T-helper 1 cell treated with Interleukin-12 subunit alpha and Interleukin-12 subunit beta and Interleukin-4 antibody, amounts not matched to agents 30 μg/mL and 1 μg/mL, for 36 hours (primary cell): Measurements from ENCODE around the gene KCTD2.
"Not testable (repeated sequence)": the region's sequence is repeated elsewhere in the genome, so short reads cannot be mapped to it uniquely, and the experiment has no call there.

Experiments used
- H3K27ac Mint-ChIP-seq: one replicate; pipeline ENCODE4 v1.8.0; 2021; ENCODE audit warnings: mild to moderate bottlenecking, mixed read lengths
- H3K27me3 Mint-ChIP-seq: one replicate; pipeline ENCODE4 v1.8.0; 2021; ENCODE audit warnings: low read depth, mixed read lengths
- H3K36me3 Mint-ChIP-seq: one replicate; pipeline ENCODE4 v1.8.0; 2021; ENCODE audit warnings: low read depth, mixed read lengths
- H3K4me1 Mint-ChIP-seq: one replicate; pipeline ENCODE4 v1.8.0; 2021; ENCODE audit warnings: low read depth, mixed read lengths
- H3K4me3 Mint-ChIP-seq: one replicate; pipeline ENCODE4 v1.8.0; 2021; ENCODE audit warnings: mild to moderate bottlenecking, moderate library complexity, mixed read lengths
- H3K9me3 Mint-ChIP-seq: one replicate; pipeline ENCODE4 v1.8.0; 2021; ENCODE audit warnings: mixed read lengths

The KCTD2 gene

DNA sequence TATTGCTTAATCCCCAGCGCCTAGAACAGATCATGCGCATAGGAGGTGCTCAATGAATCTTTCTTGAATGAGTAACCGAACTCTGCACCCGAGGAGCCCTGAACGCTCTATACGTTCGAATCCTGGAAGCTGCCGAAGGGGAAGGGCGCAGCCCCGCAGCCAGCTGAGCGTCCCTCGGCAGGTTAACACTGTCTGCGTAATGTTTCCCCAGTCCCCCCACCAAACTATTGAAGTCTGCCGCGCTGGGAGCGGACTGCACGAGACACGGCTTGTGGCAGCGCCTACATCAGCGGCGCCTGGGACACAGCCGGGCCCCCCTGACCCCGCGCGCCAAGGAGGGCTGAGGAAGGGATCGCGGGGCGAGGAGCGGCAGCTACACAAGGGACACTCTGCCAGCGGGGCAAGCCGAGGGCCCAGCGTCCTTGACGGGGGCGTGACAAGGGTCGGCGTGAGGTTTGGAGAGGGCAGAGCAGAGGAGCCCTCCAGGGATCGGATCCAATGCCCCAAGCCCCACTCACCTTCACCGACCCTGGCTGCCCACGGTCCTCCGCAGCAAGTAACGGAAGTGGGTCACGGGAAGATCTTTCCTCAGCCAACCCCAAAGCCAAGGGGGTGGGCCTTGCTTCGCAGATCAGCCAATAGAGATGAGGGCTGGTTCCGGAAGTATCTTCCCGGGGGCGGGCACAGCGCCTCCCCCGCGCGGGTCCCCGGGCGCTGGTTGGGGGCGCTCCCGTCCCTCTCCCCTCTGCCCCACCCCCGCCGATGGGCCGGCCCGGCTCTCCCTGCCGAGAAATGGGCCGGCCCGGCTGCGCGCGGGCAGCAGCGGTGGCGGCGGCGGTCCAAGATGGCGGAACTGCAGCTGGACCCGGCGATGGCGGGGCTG is at the start of gene KCTD2, which contains the start of gene ATP5PD:
Gene KCTD2 (plus strand): TSS at position 819 of the 883 bp plus-strand sequence. CDS start 26 bp downstream, at position 845.
Gene ATP5PD (minus strand): TSS at position 563 of the 883 bp plus-strand sequence. CDS start 4,319 bp downstream, outside the sequence.
- H3K9me3 Mint-ChIP-seq, result no peaks in the 10 kb centered on the region
- peaks cover 26% of the 10 kb centered on the region for H3K4me1 Mint-ChIP-seq
- H3K27ac Mint-ChIP-seq, result peak within 1 kb of the TSS; percentile 97
- no peaks in the 10 kb centered on the region for H3K27me3 Mint-ChIP-seq
- H3K4me3 Mint-ChIP-seq, result peak within 1 kb of the TSS; percentile 99
- peaks cover 11% of the 10 kb centered on the region for H3K36me3 Mint-ChIP-seq

GRCh38 chr17:74998783-74999182 is 48.2 kb upstream of the KCTD2 start:
- Mint-ChIP-seq H3K27ac (no peak overlapping the region), H3K27me3 (no peaks in the 10 kb centered on the region), H3K9me3 (no peaks in the 10 kb centered on the region), H3K4me1 (peaks cover 4% of the 10 kb centered on the region), H3K36me3 (no peaks in the 10 kb centered on the region), H3K4me3 (no peak overlapping the region)

DNA sequence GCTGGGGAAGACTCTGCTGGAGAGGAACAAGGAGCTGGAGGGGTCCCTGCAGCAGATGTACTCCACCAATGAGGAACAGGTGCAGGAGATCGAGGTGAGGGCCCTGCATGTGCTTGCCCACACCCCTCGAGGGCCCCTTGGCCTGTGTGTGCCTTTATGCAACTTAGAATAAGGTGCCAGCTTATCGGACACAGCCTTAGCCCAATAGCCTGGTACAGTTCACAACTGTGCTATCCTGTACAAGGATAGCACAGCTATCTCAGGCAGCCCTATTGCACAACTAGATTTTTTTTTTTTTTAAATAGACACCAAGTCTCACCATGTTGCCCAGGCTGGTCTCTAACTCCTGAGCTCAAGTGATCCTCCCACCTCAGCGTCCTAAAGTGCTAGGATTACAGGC is 47.5 kb upstream of the KCTD2 start:
- Mint-ChIP-seq H3K9me3 (no peaks in the 10 kb centered on the region), H3K27me3 (no peaks in the 10 kb centered on the region), H3K36me3 (no peaks in the 10 kb centered on the region), H3K4me1 (peaks cover 4% of the 10 kb centered on the region), H3K4me3 (no peak overlapping the region), H3K27ac (no peak overlapping the region)

DNA sequence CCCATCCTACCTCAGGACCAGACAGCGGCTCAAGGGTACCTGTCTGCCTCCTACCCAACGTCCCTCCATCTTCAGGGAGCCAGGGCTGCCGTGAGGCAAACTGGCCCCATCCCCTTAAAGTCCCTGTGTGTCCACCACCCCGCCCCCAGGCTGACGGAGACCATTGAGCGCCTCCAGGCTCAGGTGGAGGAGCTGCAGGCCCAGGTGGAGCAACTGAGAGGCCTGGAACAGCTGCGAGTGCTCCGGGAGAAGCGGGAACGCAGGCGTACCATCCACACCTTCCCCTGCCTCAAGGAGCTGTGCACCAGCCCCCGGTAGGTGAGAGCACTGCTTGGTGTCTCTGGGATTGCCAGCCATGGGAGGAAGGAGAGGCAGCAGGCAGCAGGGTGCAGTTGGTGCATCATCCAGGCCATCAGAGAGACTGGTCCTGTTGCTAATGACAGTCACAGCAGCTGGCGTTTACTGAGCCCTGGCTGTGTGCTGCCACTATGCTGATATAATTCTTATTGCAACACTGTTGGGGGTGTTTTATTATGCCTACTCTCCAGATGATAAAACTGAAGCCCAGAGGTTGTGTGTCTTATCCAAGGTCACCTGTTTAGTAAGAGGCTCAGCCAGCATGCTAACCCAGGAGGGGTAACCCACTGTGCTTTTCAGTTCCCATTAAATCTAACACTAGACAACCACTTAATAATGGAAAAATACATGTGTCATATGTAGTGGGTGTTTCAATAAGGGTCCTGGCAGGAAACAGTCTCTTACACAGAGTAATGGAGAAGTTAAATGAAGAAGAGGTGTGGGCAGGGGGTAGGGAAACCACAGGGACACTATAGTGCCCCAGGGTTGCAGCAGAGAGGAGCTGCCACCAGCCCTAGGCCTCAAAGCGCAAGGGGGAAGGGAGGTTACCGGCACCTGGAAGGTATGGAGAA is 44.8 kb upstream of the KCTD2 start:
- Mint-ChIP-seq H3K4me3 (no peak overlapping the region), H3K27me3 (peaks cover 3% of the 10 kb centered on the region), H3K4me1 (peaks cover 4% of the 10 kb centered on the region), H3K9me3 (no peaks in the 10 kb centered on the region), H3K27ac (no peak overlapping the region), H3K36me3 (no peaks in the 10 kb centered on the region)

DNA sequence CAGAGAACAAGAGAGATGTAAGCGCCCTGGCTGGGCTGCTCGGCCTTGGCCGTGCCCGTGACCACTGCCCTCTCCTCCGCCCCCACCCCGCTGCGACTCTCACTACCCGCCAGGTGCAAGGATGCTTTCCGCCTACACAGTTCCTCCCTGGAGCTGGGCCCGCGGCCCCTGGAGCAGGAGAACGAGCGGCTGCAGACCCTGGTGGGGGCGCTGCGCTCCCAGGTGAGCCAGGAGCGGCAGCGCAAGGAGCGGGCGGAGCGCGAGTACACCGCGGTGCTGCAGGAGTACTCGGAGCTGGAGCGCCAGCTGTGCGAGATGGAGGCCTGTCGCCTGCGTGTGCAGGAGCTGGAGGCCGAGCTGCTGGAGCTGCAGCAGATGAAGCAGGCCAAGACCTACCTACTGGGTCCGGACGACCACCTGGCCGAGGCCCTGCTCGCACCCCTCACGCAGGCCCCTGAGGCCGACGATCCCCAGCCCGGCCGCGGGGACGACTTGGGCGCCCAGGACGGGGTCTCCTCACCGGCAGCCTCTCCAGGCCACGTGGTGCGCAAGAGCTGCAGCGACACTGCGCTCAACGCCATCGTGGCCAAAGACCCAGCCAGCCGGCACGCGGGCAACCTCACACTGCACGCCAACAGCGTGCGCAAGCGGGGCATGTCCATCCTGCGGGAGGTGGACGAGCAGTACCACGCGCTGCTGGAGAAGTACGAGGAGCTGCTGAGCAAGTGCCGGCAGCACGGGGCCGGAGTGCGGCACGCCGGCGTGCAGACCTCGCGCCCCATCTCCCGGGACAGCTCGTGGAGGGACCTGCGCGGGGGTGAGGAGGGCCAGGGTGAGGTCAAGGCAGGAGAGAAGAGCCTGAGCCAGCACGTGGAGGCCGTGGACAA is 43.7 kb upstream of the KCTD2 start:
- Mint-ChIP-seq H3K4me1 (peaks cover 4% of the 10 kb centered on the region), H3K27ac (no peak overlapping the region), H3K27me3 (peaks cover 3% of the 10 kb centered on the region), H3K36me3 (no peaks in the 10 kb centered on the region), H3K9me3 (no peaks in the 10 kb centered on the region), H3K4me3 (no peak overlapping the region)

GRCh38 chr17:75003957-75004355 is 43.1 kb upstream of the KCTD2 start:
- Mint-ChIP-seq H3K9me3 (no peaks in the 10 kb centered on the region), H3K4me3 (no peak overlapping the region), H3K36me3 (no peaks in the 10 kb centered on the region), H3K27ac (no peak overlapping the region), H3K4me1 (peaks cover 2% of the 10 kb centered on the region), H3K27me3 (peaks cover 3% of the 10 kb centered on the region)

DNA sequence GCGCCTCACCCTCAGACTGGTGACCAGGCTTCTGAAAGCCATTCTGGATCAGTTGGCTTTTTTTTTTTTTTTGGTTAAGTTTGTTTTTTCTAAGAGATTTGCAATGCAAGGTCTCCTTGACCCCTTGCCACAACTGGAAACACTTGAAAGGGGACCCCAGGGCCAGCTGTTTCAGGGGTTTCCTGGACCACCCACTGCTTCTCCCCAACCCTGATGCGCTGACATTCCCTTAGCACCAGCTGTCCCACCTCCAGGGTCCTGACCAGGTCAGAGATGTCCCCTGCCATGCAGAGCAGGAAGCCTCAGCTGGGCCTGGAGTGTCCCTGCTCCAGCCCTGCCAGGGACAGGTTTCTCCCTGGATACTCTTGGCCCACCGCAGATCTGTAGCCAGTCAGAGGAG is 42.7 kb upstream of the KCTD2 start:
- Mint-ChIP-seq H3K27ac (no peak overlapping the region), H3K4me1 (no peaks in the 10 kb centered on the region), H3K27me3 (peaks cover 3% of the 10 kb centered on the region), H3K36me3 (no peaks in the 10 kb centered on the region), H3K9me3 (no peaks in the 10 kb centered on the region), H3K4me3 (no peak overlapping the region)

DNA sequence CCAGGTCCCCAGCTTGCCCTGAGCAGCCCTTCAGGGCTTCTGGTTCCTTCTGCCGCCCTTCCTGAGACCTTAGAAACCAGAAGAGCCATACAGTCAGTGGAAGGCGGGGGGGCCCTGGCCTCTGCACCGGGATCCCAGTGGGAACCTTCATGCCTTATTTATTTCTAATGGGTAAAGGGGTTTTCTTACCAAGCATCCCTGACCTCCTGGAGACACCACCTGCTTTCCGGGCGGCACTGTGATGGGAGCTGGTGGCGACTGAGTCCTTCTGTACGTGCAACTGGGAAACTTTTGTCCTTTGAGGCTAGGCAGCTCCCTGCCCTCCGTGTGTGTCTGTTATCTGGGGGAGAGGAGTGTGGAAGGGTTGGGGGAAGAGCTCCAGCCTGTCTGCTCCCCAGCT is 41.7 kb upstream of the KCTD2 start:
- Mint-ChIP-seq H3K27ac (no peak overlapping the region), H3K9me3 (no peaks in the 10 kb centered on the region), H3K27me3 (peaks cover 3% of the 10 kb centered on the region), H3K36me3 (no peaks in the 10 kb centered on the region), H3K4me1 (no peaks in the 10 kb centered on the region), H3K4me3 (no peak overlapping the region)

DNA sequence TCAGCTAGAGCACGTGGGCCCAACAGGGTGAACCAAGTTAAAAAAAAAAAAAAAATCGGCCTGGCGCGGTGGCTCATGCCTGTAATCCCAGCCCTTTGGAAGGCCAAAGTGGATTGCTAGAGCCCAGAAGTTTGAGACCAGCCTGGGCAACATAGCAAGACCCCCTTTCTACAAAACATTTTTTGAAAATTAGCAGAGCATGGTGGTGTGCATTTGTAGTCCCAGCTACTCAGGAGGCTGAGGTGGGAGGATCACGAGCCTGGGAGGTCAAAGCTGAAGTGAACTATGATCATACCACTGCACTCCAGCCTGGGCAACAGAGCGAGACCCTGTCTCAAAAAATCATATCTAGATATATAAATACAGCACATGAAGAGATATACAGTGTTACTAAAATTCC is 40.9 kb upstream of the KCTD2 start:
- H3K4me3 Mint-ChIP-seq, result not testable (repeated sequence)

GRCh38 chr17:75006653-75007052 is 40.4 kb upstream of the KCTD2 start:
- Mint-ChIP-seq H3K4me1 (no peaks in the 10 kb centered on the region), H3K36me3 (no peaks in the 10 kb centered on the region), H3K27ac (no peak overlapping the region), H3K9me3 (no peaks in the 10 kb centered on the region), H3K4me3 (no peak overlapping the region), H3K27me3 (peaks cover 3% of the 10 kb centered on the region)

More for the DNA sequence above, 40.9 kb upstream of the KCTD2 start:
- not testable (repeated sequence) for H3K27ac Mint-ChIP-seq, H3K4me1 Mint-ChIP-seq, H3K9me3 Mint-ChIP-seq, H3K27me3 Mint-ChIP-seq, H3K36me3 Mint-ChIP-seq

- Mint-ChIP-seq H3K36me3 (peaks cover under 1% of the 10 kb centered on the region), H3K4me3 (no peak overlapping the region), H3K27me3 (peaks cover 3% of the 10 kb centered on the region), H3K4me1 (peaks cover 8% of the 10 kb centered on the region), H3K9me3 (no peaks in the 10 kb centered on the region), H3K27ac (no peak overlapping the region)
These were observed 38.7 kb upstream of the KCTD2 start for GRCh38 chr17:75008373-75008772.

DNA sequence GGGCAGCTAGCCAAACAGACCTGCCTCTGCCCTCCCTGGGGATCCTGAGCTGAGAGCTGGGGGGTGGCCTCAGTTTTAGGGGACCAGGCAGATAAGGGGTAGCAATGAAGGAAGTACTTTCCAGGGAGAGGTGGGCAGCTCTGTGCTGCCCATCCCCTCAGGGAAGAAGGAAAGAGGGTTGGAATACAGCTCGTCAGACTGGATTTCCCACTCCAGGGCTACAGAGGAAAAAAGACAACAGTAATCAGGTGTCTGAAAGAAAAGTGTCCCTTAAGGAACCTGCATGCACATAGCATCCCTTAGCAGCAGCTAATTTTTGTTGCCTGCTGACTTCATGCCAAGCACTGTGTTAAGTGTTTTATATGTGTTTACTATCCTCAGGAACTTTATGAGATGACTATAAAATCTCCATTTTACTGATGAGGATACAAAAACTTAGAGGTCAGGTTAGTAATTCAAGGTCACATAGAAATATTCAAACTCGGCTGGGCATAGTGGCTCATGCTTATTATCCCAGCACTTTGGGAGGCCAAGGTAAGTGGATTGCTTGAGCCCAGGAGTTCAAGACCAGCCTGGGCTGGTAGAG is 37.8 kb upstream of the KCTD2 start:
- H3K36me3 Mint-ChIP-seq, result peaks cover 5% of the 10 kb centered on the region
- no peaks in the 10 kb centered on the region for H3K9me3 Mint-ChIP-seq
- peaks cover 14% of the 10 kb centered on the region for H3K4me1 Mint-ChIP-seq
- no peak overlapping the region for H3K4me3 Mint-ChIP-seq
- peaks cover 3% of the 10 kb centered on the region for H3K27me3 Mint-ChIP-seq
- H3K27ac Mint-ChIP-seq, result no peak overlapping the region

DNA sequence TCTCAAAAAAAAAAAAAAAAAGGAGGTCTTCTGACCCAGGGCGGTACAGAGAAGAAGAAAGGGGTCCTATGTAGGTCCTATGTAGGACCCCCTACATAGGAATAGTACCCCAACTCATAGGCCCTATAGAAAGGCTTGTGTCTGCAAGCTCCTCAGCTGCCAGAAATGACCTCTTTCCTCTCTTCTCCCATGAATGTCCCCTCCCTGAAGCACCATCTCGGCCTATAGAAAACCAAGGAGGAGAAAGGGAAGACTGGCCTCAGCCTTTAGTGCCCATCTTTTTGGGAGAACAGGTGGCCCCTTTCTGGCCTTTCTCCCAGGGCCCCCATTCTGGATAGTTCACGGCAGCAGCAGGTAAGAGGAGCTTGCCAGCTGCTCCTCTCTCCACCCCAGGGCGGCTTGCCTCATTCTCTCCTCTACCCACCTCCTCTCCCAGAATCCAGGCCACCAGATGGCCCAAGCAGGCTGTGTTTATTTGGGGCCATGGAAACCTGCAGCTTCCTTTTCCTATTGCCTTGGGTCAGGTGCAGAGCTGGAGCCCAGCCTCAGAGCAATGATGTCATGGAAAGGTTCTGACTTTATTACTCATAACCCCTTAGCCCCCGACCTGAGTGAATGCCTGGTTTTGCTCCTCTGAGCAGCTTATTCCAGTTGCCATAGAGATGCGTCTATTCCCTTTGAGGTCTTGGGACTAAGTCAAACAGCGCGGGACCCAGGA is 36.2 kb upstream of the KCTD2 start:
- H3K27me3 Mint-ChIP-seq, result peaks cover 3% of the 10 kb centered on the region
- H3K27ac Mint-ChIP-seq, result no peak overlapping the region
- H3K4me3 Mint-ChIP-seq, result peak overlapping the region; percentile 29
- peaks cover 7% of the 10 kb centered on the region for H3K36me3 Mint-ChIP-seq
- H3K9me3 Mint-ChIP-seq, result no peaks in the 10 kb centered on the region
- H3K4me1 Mint-ChIP-seq, result peaks cover 21% of the 10 kb centered on the region
